ENCODE measurements around the gene POP4.

POP4 gene

GRCh38 chr19:29629836-29630534, 23.9 kb downstream of the POP4 start:
- DNase-seq (ENCODE audit: low read depth in 1 of 2, low spot score in 1 of 2): no peak

GRCh38 chr19:29630655-29631054, 24.6 kb downstream of the POP4 start:
- no peak for DNase-seq (ENCODE audit: low read depth in 1 of 2, low spot score in 1 of 2)

- no peak for DNase-seq (ENCODE audit: low read depth in 1 of 2, low spot score in 1 of 2)
Measured at GRCh38 chr19:29631450-29631849, 25.4 kb downstream of the POP4 start.

- no peak for DNase-seq (ENCODE audit: low read depth in 1 of 2, low spot score in 1 of 2)
Measured at GRCh38 chr19:29634002-29634401, 27.9 kb downstream of the POP4 start.

GRCh38 chr19:29634423-29635130, 28.5 kb downstream of the POP4 start:
- no peak for DNase-seq (ENCODE audit: low read depth in 1 of 2, low spot score in 1 of 2)

- DNase-seq (ENCODE audit: low read depth in 1 of 2, low spot score in 1 of 2): no peak
Measured at GRCh38 chr19:29635963-29636362, 29.9 kb downstream of the POP4 start.

GRCh38 chr19:29636553-29637360, 30.7 kb downstream of the POP4 start:
- no peak for DNase-seq (ENCODE audit: low read depth in 1 of 2, low spot score in 1 of 2)

GRCh38 chr19:29639086-29639485, 33.0 kb downstream of the POP4 start:
- DNase-seq (ENCODE audit: low read depth in 1 of 2, low spot score in 1 of 2): no peak

- no peak for DNase-seq (ENCODE audit: low read depth in 1 of 2, low spot score in 1 of 2)
Measured at GRCh38 chr19:29640231-29640630, 34.1 kb downstream of the POP4 start.

GRCh38 chr19:29641597-29641996, 35.5 kb downstream of the POP4 start:
- DNase-seq (ENCODE audit: low read depth in 1 of 2, low spot score in 1 of 2): no peak

- no peak for DNase-seq (ENCODE audit: low read depth in 1 of 2, low spot score in 1 of 2)
Measured at GRCh38 chr19:29643361-29643935, 37.4 kb downstream of the POP4 start.

GRCh38 chr19:29644210-29644609, 38.1 kb downstream of the POP4 start:
- DNase-seq (ENCODE audit: low read depth in 1 of 2, low spot score in 1 of 2): no peak

- no peak for DNase-seq (ENCODE audit: low read depth in 1 of 2, low spot score in 1 of 2)
Measured at GRCh38 chr19:29645491-29645867, 39.4 kb downstream of the POP4 start.

GRCh38 chr19:29645911-29646310, 39.8 kb downstream of the POP4 start:
- no peak for DNase-seq (ENCODE audit: low read depth in 1 of 2, low spot score in 1 of 2)

GRCh38 chr19:29650772-29651387, 44.8 kb downstream of the POP4 start:
- DNase-seq (ENCODE audit: low read depth in 1 of 2, low spot score in 1 of 2): no peak

- no peak for DNase-seq (ENCODE audit: low read depth in 1 of 2, low spot score in 1 of 2)
Measured at GRCh38 chr19:29651622-29652394, 45.7 kb downstream of the POP4 start.

- no peak for DNase-seq (ENCODE audit: low read depth in 1 of 2, low spot score in 1 of 2)
Measured at GRCh38 chr19:29653398-29653797, 47.3 kb downstream of the POP4 start.

- DNase-seq (ENCODE audit: low read depth in 1 of 2, low spot score in 1 of 2): no peak
Measured at GRCh38 chr19:29655648-29656335, 49.7 kb downstream of the POP4 start.

- no peak for DNase-seq (ENCODE audit: low read depth in 1 of 2, low spot score in 1 of 2)
Measured at GRCh38 chr19:29658221-29658991, 52.3 kb downstream of the POP4 start.

Measured in activated T-helper 1 cell treated with anti-CD3 and anti-CD28 coated beads, Interleukin-2, amount 50 U/mL, for 16 hours (primary cell).